SK-N-MC (cell line): ENCODE results near the gene MYO5B.

Source experiments
- DNase-seq: peaks from one replicate; pipeline ENCODE4 v3.0.0-alpha.2; 2011; ENCODE audit warnings: low read depth, low spot score
- H3K27ac ChIP-seq: fragments of 200-600 bp; sonication (generic); 2 replicates; pipeline ENCODE4 v1.5.1; 2016; ENCODE audit warnings: mixed run types
- H3K36me3 ChIP-seq: fragments of 200-600 bp; sonication (generic); 2 replicates; pipeline ENCODE4 v1.6.1; 2017; ENCODE audit warnings: antibody characterized with exemption, low read length, mixed read lengths; ENCODE audit not compliant: insufficient read depth
- H3K4me3 ChIP-seq: fragments of 200-600 bp; sonication (generic); 2 replicates; pipeline ENCODE4 v1.5.1; 2016
- H3K9ac ChIP-seq: fragments of 200-600 bp; sonication (generic); 2 replicates; pipeline ENCODE4 v1.8.0; 2017; ENCODE audit warnings: mixed run types, mixed read lengths; ENCODE audit not compliant: insufficient read length
- H3K9me3 ChIP-seq: fragments of 200-600 bp; sonication (generic); 2 replicates; pipeline ENCODE4 v1.6.1; 2017; ENCODE audit warnings: low read depth, mild to moderate bottlenecking, antibody characterized with exemption, low read length, moderate library complexity, mixed read lengths
- EZH2 ChIP-seq: fragments of 200-600 bp; sonication (generic); IDR thresholded peaks from one replicate; pipeline ENCODE4 v1.6.1; 2017; ENCODE audit warnings: antibody characterized with exemption
- FOXP2 ChIP-seq: optimal IDR thresholded peaks from 2 replicates; pipeline ENCODE3; 2011; ENCODE audit warnings: mild to moderate bottlenecking, moderate library complexity; ENCODE audit not compliant: insufficient read depth; ENCODE audit errors: extremely low read length, control extremely low read depth
- POLR2AphosphoS5 ChIP-seq: IDR thresholded peaks from 2 replicates; pipeline ENCODE4 v1.6.1; 2012; ENCODE audit warnings: mild to moderate bottlenecking, low read depth, low read length, borderline replicate concordance

The MYO5B gene

GRCh38 chr18:50207722-50208121 lies 12.8 kb upstream of the MYO5B start:
- no peak overlapping the region for H3K9ac ChIP-seq
- H3K9me3 ChIP-seq: no peaks in the 10 kb centered on the region
- H3K4me3 ChIP-seq: no peak overlapping the region
- no peak for TF ChIP-seq POLR2AphosphoS5
- TF ChIP-seq FOXP2: no peak
- no peak for TF ChIP-seq EZH2
- no peak overlapping the region for H3K27ac ChIP-seq
- no peaks in the 10 kb centered on the region for H3K36me3 ChIP-seq
- no peak for DNase-seq

DNA sequence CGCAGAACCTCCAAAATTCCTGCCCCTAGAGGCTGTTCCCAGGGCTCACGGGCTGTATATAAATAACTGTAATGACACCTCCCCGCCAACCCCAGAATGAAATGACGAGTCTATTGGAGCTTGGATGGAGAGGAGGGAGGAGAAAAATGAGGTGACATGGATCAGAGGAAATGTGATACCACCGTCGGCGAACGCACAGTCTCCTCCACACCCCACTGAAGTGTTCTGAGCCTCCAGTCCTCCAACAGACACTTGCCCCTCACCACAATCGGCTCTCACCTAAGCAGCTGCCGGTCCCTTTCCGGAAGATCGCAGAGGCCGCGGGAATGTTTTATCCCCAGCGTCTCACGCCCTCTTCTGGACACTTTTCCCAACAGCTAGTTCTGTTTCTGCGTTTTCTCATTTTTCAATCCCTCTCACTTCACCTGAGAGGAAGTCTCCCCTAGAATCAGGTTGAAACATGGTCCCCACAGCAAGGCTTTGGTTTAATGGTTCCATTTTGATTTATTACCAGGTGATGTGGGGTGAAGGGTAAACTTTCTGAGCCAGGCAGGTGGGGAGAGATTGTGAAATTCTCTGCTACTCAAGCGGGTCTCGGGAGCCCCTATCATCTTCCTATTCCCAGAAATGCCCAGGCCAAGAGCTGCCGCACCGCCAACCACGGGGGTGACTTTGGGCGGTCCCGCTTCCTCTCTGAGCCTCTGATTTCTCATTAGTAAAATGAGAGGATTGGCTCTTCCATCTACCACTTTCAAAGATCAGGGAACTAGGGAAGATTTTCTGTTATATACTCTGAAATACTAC lies 9.1 kb upstream of the MYO5B start:
- H3K36me3 ChIP-seq: no peaks in the 10 kb centered on the region
- no peak overlapping the region for H3K4me3 ChIP-seq
- H3K27ac ChIP-seq: no peak overlapping the region
- peak; percentile 10 for DNase-seq
- H3K9me3 ChIP-seq: no peaks in the 10 kb centered on the region
- TF ChIP-seq POLR2AphosphoS5: no peak
- no peak for TF ChIP-seq FOXP2
- no peak for TF ChIP-seq EZH2
- H3K9ac ChIP-seq: no peak overlapping the region

- Histone ChIP-seq H3K27ac (no peak overlapping the region), H3K9ac (no peak overlapping the region), H3K9me3 (no peaks in the 10 kb centered on the region), H3K36me3 (no peaks in the 10 kb centered on the region), H3K4me3 (no peak overlapping the region)
- no peak for DNase-seq
- no peak for TF ChIP-seq EZH2
Observed at GRCh38 chr18:50201476-50202018, 6.6 kb upstream of the MYO5B start.

GRCh38 chr18:50199921-50200320 lies 5.0 kb upstream of the MYO5B start:
- DNase-seq: no peak
- TF ChIP-seq POLR2AphosphoS5 (no peak), EZH2 (no peak), FOXP2 (no peak)
- no peaks in the 10 kb centered on the region for H3K36me3 ChIP-seq
- H3K9me3 ChIP-seq: no peaks in the 10 kb centered on the region
- H3K27ac ChIP-seq: no peak overlapping the region
- H3K9ac ChIP-seq: no peak overlapping the region
- H3K4me3 ChIP-seq: no peak overlapping the region

GRCh38 chr18:50199346-50199855 lies 4.5 kb upstream of the MYO5B start:
- Histone ChIP-seq H3K9me3 (no peaks in the 10 kb centered on the region), H3K4me3 (no peak overlapping the region), H3K36me3 (no peaks in the 10 kb centered on the region), H3K9ac (no peak overlapping the region), H3K27ac (no peak overlapping the region)
- TF ChIP-seq POLR2AphosphoS5 (no peak), FOXP2 (no peak)
- DNase-seq: no peak

- DNase-seq: no peak
- Histone ChIP-seq H3K9me3 (no peaks in the 10 kb centered on the region), H3K9ac (no peak overlapping the region), H3K27ac (no peak overlapping the region), H3K4me3 (no peak overlapping the region), H3K36me3 (no peaks in the 10 kb centered on the region)
- no peak for TF ChIP-seq EZH2
- TF ChIP-seq POLR2AphosphoS5: no peak
- TF ChIP-seq FOXP2: no peak
Observed at GRCh38 chr18:50196261-50196660, 1.3 kb upstream of the MYO5B start.

DNA sequence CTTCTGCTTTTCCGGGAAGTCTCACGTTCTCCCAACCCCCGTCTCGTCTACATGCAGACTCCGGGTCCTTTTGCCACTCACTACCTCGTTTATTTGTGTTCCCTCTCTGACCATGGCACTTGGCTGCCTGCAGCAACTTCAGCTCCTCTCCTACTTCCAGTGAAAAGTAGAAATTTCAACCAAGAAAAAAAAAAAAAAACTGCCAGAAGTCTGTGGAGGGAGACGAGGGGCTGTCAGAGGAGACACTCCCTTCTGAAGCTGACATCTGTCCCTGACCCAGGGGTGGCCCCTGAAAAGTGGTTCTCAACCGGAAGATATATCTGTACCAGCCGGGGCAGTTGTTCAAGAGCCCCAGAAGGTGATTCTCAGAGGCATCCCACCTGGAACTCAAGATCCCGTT lies 742 bp upstream of the MYO5B start:
- Histone ChIP-seq H3K4me3 (no peak overlapping the region), H3K27ac (no peak overlapping the region), H3K9me3 (no peaks in the 10 kb centered on the region), H3K9ac (no peak overlapping the region), H3K36me3 (no peaks in the 10 kb centered on the region)
- DNase-seq: no peak
- no peak for TF ChIP-seq POLR2AphosphoS5

- Histone ChIP-seq H3K27ac (no peak overlapping the region), H3K4me3 (no peak overlapping the region), H3K9ac (no peak overlapping the region), H3K36me3 (no peaks in the 10 kb centered on the region), H3K9me3 (no peaks in the 10 kb centered on the region)
- DNase-seq: no peak
- TF ChIP-seq POLR2AphosphoS5 (no peak), EZH2 (peak; percentile 85)
Observed at GRCh38 chr18:50193796-50194630, 934 bp downstream of the MYO5B start.
